Caco-2 (cell line): Measurements from ENCODE around the gene PEF1. TPM values are rescaled to one million over a fixed set of nuclear protein-coding genes. Genes with fewer than 3 reads are reported as not detected.

Source experiments
- BruUV-seq: library from RNA; stranded (reverse); fragments of 400-500 nt; replicated peaks from 2 replicates; lab custom pipeline; 2021; lab: Mats Ljungman, UMichigan
- CTCF ChIA-PET: fragments of 300-600 bp; sonication (Branson Sonifier 250); formaldehyde crosslinking; loops from one replicate; lab custom pipeline; 2022; ENCODE audit warnings: antibody characterized with exemption; lab: Charles Lee
- POLR2A ChIA-PET: fragments of 300-600 bp; sonication (Branson Sonifier 250); formaldehyde crosslinking; loops from one replicate; lab custom pipeline; 2022; ENCODE audit warnings: antibody characterized with exemption; lab: Charles Lee
- DNase-seq, 2 experiments: peaks; one replicate each; pipeline versions ENCODE4 v3.0.0 to v3.0.0-alpha.2; 2020 to 2022
- H3K27me3 ChIP-seq: replicated peaks from 2 replicates; pipeline ENCODE4 v1.6.0; 2011; ENCODE audit warnings: low read length; ENCODE audit not compliant: control insufficient read depth, insufficient read depth
- H3K36me3 ChIP-seq: 2 replicates; pipeline ENCODE4 v1.5.1; 2011; ENCODE audit warnings: low read length; ENCODE audit not compliant: control insufficient read depth, insufficient read depth
- H3K4me1 ChIP-seq: fragments of 250-450 bp; sonication (Bioruptor Pico); 2 replicates; pipeline ENCODE4 v1.5.1; 2020; ENCODE audit warnings: mild to moderate bottlenecking
- H3K4me3 ChIP-seq: 2 replicates; pipeline ENCODE4 v1.5.1; 2011; ENCODE audit warnings: low read depth, mild to moderate bottlenecking, control low read depth, low read length
- H3K9me3 ChIP-seq: fragments of 250-450 bp; sonication (Bioruptor Pico); 2 replicates; pipeline ENCODE4 v1.5.1; 2020; ENCODE audit warnings: mild to moderate bottlenecking, moderate library complexity
- H3K27ac Mint-ChIP-seq: one replicate; pipeline ENCODE4 v1.8.0; 2022; ENCODE audit warnings: mixed read lengths; ENCODE audit not compliant: unreplicated experiment
- H3K27me3 Mint-ChIP-seq: one replicate; pipeline ENCODE4 v1.8.0; 2022; ENCODE audit warnings: mixed read lengths; ENCODE audit not compliant: insufficient read depth, unreplicated experiment
- H3K36me3 Mint-ChIP-seq: one replicate; pipeline ENCODE4 v1.8.0; 2022; ENCODE audit warnings: mild to moderate bottlenecking, mixed read lengths; ENCODE audit not compliant: insufficient read depth, unreplicated experiment
- H3K4me1 Mint-ChIP-seq: one replicate; pipeline ENCODE4 v1.8.0; 2022; ENCODE audit warnings: low read depth, mixed read lengths; ENCODE audit not compliant: unreplicated experiment
- H3K4me3 Mint-ChIP-seq: one replicate; pipeline ENCODE4 v1.8.0; 2022; ENCODE audit warnings: mild to moderate bottlenecking, moderate library complexity, mixed read lengths; ENCODE audit not compliant: unreplicated experiment
- H3K9me3 Mint-ChIP-seq: one replicate; pipeline ENCODE4 v1.8.0; 2022; ENCODE audit warnings: mixed read lengths; ENCODE audit not compliant: unreplicated experiment
- intact Hi-C: fragments of 100-400 bp; cut with micrococcal nuclease; formaldehyde crosslinking; loops from one replicate; pipeline ENCODE4 v1.10.0; 2022; ENCODE audit not compliant: unreplicated experiment
- total RNA-seq: library from RNA; stranded (reverse); gene quantifications from 2 replicates; pipeline ENCODE4 v1.2.3, GENCODE V29; 2022
- TF ChIP-seq, protein P1 (sequence below), 2 experiments: fragments of 200-600 bp in 1 of 2; IDR thresholded peaks; 1 replicate in 1 of 2; 2 replicates in 1 of 2; pipeline versions ENCODE4 v1.5.1 to v1.8.0; 2011 to 2022; ENCODE audit warnings: antibody characterized with exemption in 1 of 2, control low read depth in 1 of 2, inconsistent platforms in 1 of 2, low read depth in 1 of 2, low read length in 1 of 2, mild to moderate bottlenecking in 1 of 2, moderate library complexity in 1 of 2; ENCODE audit not compliant: insufficient read depth in 1 of 2, severe bottlenecking in 1 of 2, unreplicated experiment in 1 of 2

Gene PEF1
- total RNA-seq, 1 experiment from 2014 or later, result 22.1 TPM

DNA sequence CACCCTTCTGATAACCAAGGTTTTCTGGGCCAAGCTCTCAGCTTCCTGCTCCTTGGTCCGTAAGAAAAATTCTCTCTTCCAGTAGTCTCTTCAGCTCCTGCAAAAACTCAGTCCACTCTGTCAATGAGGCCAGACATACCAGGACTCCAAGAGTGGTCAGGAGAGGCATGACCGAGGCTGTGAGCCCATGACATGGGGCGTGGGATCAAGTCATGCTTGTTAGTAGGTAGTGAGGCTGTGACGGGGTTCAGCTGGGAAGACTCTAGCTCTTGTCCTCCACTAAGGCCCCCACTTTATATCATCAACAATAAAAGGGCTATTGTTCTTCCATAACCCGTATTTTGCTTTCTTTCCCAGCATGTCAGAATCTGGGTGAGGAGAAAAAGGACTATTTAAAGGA lies 37.3 kb downstream of the PEF1 start:
- ChIA-PET POLR2A (no interaction called here), CTCF (no interaction called here)
- Mint-ChIP-seq H3K4me3 (no peak overlapping the region), H3K4me1 (no peaks in the 10 kb centered on the region), H3K9me3 (no peaks in the 10 kb centered on the region), H3K36me3 (no peaks in the 10 kb centered on the region), H3K27me3 (no peaks in the 10 kb centered on the region), H3K27ac (no peak overlapping the region)
- TF ChIP-seq, protein P1, sequence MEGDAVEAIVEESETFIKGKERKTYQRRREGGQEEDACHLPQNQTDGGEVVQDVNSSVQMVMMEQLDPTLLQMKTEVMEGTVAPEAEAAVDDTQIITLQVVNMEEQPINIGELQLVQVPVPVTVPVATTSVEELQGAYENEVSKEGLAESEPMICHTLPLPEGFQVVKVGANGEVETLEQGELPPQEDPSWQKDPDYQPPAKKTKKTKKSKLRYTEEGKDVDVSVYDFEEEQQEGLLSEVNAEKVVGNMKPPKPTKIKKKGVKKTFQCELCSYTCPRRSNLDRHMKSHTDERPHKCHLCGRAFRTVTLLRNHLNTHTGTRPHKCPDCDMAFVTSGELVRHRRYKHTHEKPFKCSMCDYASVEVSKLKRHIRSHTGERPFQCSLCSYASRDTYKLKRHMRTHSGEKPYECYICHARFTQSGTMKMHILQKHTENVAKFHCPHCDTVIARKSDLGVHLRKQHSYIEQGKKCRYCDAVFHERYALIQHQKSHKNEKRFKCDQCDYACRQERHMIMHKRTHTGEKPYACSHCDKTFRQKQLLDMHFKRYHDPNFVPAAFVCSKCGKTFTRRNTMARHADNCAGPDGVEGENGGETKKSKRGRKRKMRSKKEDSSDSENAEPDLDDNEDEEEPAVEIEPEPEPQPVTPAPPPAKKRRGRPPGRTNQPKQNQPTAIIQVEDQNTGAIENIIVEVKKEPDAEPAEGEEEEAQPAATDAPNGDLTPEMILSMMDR (IDR thresholded peaks at IDR 0.05; ENCODE audit: insufficient read depth in 1 of 2, low read depth in 1 of 2, low read length in 1 of 2, severe bottlenecking in 1 of 2, unreplicated experiment in 1 of 2), result no peak
- Histone ChIP-seq H3K9me3 (no peaks in the 10 kb centered on the region), H3K4me3 (no peak overlapping the region), H3K27me3 (no peaks in the 10 kb centered on the region), H3K36me3 (no peaks in the 10 kb centered on the region), H3K4me1 (no peaks in the 10 kb centered on the region)
- DNase-seq, result no peak
- intact Hi-C loops, result no loop called here
- no TSS peak for BruUV-seq

DNA sequence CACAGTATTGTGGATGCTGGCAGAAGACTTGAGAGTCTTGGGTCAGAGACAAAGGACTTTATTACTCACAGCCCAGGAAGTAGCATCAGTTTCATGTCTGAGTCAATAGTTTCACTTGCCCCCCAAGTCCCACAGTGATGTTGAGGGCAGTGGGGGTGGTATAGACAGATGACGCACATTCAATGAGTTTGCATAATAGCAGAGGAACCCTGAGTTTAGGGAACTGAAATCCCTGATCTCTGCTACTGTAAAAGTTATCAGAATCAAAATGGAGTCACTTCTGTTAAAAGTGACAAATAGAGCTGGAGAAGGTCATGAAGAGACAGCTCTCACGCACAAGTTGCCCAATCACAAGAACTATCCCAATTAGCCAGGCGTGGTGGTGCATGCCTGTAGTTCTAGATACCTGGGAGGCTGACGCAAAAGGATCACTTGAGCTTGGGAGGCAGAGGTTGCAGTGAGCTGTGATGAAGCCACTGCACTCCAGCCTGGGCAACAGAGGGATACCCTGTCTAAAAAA lies 38.7 kb downstream of the PEF1 start:
- H3K4me1 ChIP-seq, result no peaks in the 10 kb centered on the region
- H3K36me3 ChIP-seq, result no peaks in the 10 kb centered on the region
- no peak overlapping the region for H3K4me3 Mint-ChIP-seq
- BruUV-seq, result no TSS peak
- H3K9me3 ChIP-seq, result no peaks in the 10 kb centered on the region
- H3K27me3 Mint-ChIP-seq, result no peaks in the 10 kb centered on the region
- H3K27ac Mint-ChIP-seq, result no peak overlapping the region
- H3K4me3 ChIP-seq, result no peak overlapping the region
- H3K9me3 Mint-ChIP-seq, result no peaks in the 10 kb centered on the region
- ChIA-PET POLR2A (no interaction called here), CTCF (interaction anchor here (1.0 kb wide), 1 partner anchor 13 kb away, joined by 3 read pairs; no protein-coding TSS in a partner anchor)
- no peaks in the 10 kb centered on the region for H3K36me3 Mint-ChIP-seq
- no peaks in the 10 kb centered on the region for H3K4me1 Mint-ChIP-seq
- TF ChIP-seq, protein P1 (IDR thresholded peaks at IDR 0.05; ENCODE audit: insufficient read depth in 1 of 2, low read depth in 1 of 2, low read length in 1 of 2, severe bottlenecking in 1 of 2, unreplicated experiment in 1 of 2), result no peak
- no peaks in the 10 kb centered on the region for H3K27me3 ChIP-seq
- DNase-seq, result no peak
- intact Hi-C loops, result no loop called here

DNA sequence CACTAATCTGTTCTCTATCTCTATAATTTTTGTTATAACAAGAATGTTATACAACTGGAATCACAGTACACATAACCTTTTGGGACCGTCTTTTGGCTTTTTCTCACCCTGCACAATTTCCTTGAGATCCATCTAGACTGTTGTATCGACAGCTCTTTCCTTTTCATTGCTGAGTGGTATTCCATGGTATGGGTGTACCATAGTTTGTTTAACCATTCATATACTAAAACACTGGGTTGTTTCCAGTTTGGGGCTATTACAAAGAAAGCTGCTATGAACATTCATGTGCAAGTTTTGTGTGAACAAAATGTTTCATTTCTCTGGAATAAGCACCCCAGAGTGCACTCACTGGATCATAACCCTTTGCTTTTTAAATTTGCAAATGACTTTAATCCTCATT lies 42.6 kb downstream of the PEF1 start:
- TF ChIP-seq, protein P1 (IDR thresholded peaks at IDR 0.05; ENCODE audit: insufficient read depth in 1 of 2, low read depth in 1 of 2, low read length in 1 of 2, severe bottlenecking in 1 of 2, unreplicated experiment in 1 of 2), result no peak
- intact Hi-C loops, result no loop called here
- Mint-ChIP-seq H3K27me3 (no peaks in the 10 kb centered on the region), H3K4me1 (no peaks in the 10 kb centered on the region), H3K4me3 (no peak overlapping the region), H3K9me3 (no peaks in the 10 kb centered on the region), H3K36me3 (no peaks in the 10 kb centered on the region), H3K27ac (no peak overlapping the region)
- Histone ChIP-seq H3K4me1 (no peaks in the 10 kb centered on the region), H3K9me3 (no peaks in the 10 kb centered on the region), H3K4me3 (no peak overlapping the region), H3K27me3 (no peaks in the 10 kb centered on the region), H3K36me3 (no peaks in the 10 kb centered on the region)
- POLR2A ChIA-PET, result no interaction called here
- no peak for DNase-seq
- CTCF ChIA-PET, result no interaction called here
- no TSS peak for BruUV-seq
